HEK293 (cell line): ENCODE data around the gene NELL1.

Experiments
- CTCF ChIA-PET: fragments of 350-600 bp; formaldehyde crosslinking; extraction: SDS; loops from one replicate; lab custom pipeline; 2021; ENCODE audit warnings: antibody characterized with exemption; lab: Yijun Ruan, JAX
- POLR2A ChIA-PET: fragments of 300-600 bp; formaldehyde crosslinking; extraction: SDS; loops from one replicate; lab custom pipeline; 2020; ENCODE audit warnings: antibody characterized with exemption, inconsistent platforms; lab: Yijun Ruan, JAX
- H3K27ac ChIP-seq: fragments of 200-500 bp; sonication (Bioruptor generic); 2 replicates; pipeline ENCODE4 v1.5.1; 2014; ENCODE audit warnings: low read depth, low read length, control low read depth, inconsistent platforms; ENCODE audit errors: extremely low read depth
- H3K36me3 ChIP-seq, 2 experiments: fragments of 200-500 bp in 1 of 2; sonication (Bioruptor generic) in 1 of 2; 1 replicate in 1 of 2; 2 replicates in 1 of 2; pipeline ENCODE4 v1.5.1; 2014 to 2017; ENCODE audit warnings: inconsistent platforms in 2 of 2, low read length in 2 of 2; ENCODE audit not compliant: control insufficient read depth in 2 of 2, insufficient read depth in 1 of 2
- H3K4me1 ChIP-seq: fragments of 200-500 bp; sonication (Bioruptor generic); 2 replicates; pipeline ENCODE4 v1.5.1; 2014; ENCODE audit warnings: mild to moderate bottlenecking, low read length, inconsistent platforms; ENCODE audit not compliant: control insufficient read depth, insufficient read depth
- H3K4me3 ChIP-seq: 2 replicates; pipeline ENCODE4 v1.5.1; 2011; ENCODE audit warnings: low read depth, mild to moderate bottlenecking, control low read depth, low read length, moderate library complexity
- H3K9me3 ChIP-seq: fragments of 200-500 bp; sonication (Bioruptor generic); 2 replicates; pipeline ENCODE4 v1.5.1; 2014; ENCODE audit warnings: low read depth, low read length, inconsistent platforms; ENCODE audit not compliant: control insufficient read depth, insufficient read depth
- BCL11A ChIP-seq: fragments of 450-650 bp; formaldehyde crosslinking; IDR thresholded peaks from 2 replicates; pipeline ENCODE4 v1.5.1; 2016; ENCODE audit warnings: low read depth, missing biosample characterization, missing genetic modification characterization
- GLIS1 ChIP-seq: fragments of 450-650 bp; formaldehyde crosslinking; IDR thresholded peaks from 2 replicates; pipeline ENCODE4 v1.5.1; 2016; ENCODE audit warnings: missing biosample characterization, missing genetic modification characterization
- HOXA7 ChIP-seq: sonication (generic); formaldehyde crosslinking; IDR thresholded peaks from 2 replicates; pipeline ENCODE4 v1.8.1; 2022; ENCODE audit warnings: missing genetic modification reagents, borderline replicate concordance
- KLF1 ChIP-seq: fragments of 450-650 bp; formaldehyde crosslinking; IDR thresholded peaks from 2 replicates; pipeline ENCODE4 v1.5.1; 2016; ENCODE audit warnings: missing biosample characterization, missing genetic modification characterization
- KLF10 ChIP-seq: fragments of 450-650 bp; IDR thresholded peaks from 2 replicates; pipeline ENCODE4 v1.5.1; 2018; ENCODE audit warnings: missing biosample characterization, mild to moderate bottlenecking, missing genetic modification characterization
- SP2 ChIP-seq: fragments of 450-650 bp; formaldehyde crosslinking; IDR thresholded peaks from 2 replicates; pipeline ENCODE4 v1.5.1; 2016; ENCODE audit warnings: missing biosample characterization, missing genetic modification characterization
- ZBTB20 ChIP-seq: fragments of 450-650 bp; formaldehyde crosslinking; IDR thresholded peaks from 2 replicates; pipeline ENCODE4 v1.5.1; 2016; ENCODE audit warnings: missing biosample characterization, missing genetic modification characterization
- ZIC2 ChIP-seq: fragments of 450-650 bp; formaldehyde crosslinking; IDR thresholded peaks from 2 replicates; pipeline ENCODE4 v1.5.1; 2016; ENCODE audit warnings: missing biosample characterization, missing genetic modification characterization
- ZNF112 ChIP-seq: fragments of 450-650 bp; formaldehyde crosslinking; IDR thresholded peaks from 2 replicates; pipeline ENCODE4 v1.5.0; 2017; ENCODE audit warnings: missing biosample characterization, missing genetic modification characterization
- ZNF138 ChIP-seq: fragments of 450-650 bp; formaldehyde crosslinking; IDR thresholded peaks from 2 replicates; pipeline ENCODE4 v1.5.1; 2016; ENCODE audit warnings: missing biosample characterization, missing genetic modification characterization, borderline replicate concordance
- ZNF174 ChIP-seq: fragments of 450-650 bp; formaldehyde crosslinking; IDR thresholded peaks from 2 replicates; pipeline ENCODE4 v1.5.0; 2017; ENCODE audit warnings: missing biosample characterization, mild to moderate bottlenecking, missing genetic modification characterization
- ZNF175 ChIP-seq: fragments of 450-650 bp; formaldehyde crosslinking; IDR thresholded peaks from 2 replicates; pipeline ENCODE4 v1.5.1; 2016; ENCODE audit warnings: missing biosample characterization, missing genetic modification characterization
- ZNF423 ChIP-seq: fragments of 450-650 bp; formaldehyde crosslinking; IDR thresholded peaks from 2 replicates; pipeline ENCODE4 v1.5.1; 2016; ENCODE audit warnings: missing biosample characterization, missing genetic modification characterization
- ZNF558 ChIP-seq: fragments of 450-650 bp; formaldehyde crosslinking; IDR thresholded peaks from 2 replicates; pipeline ENCODE4 v1.5.1; 2016; ENCODE audit warnings: missing biosample characterization, missing genetic modification characterization
- ZNF624 ChIP-seq: fragments of 450-650 bp; formaldehyde crosslinking; IDR thresholded peaks from 2 replicates; pipeline ENCODE4 v1.5.1; 2017; ENCODE audit warnings: missing biosample characterization, missing genetic modification characterization
- ZNF707 ChIP-seq: fragments of 450-650 bp; formaldehyde crosslinking; IDR thresholded peaks from 2 replicates; pipeline ENCODE4 v1.5.1; 2016; ENCODE audit warnings: missing biosample characterization, missing genetic modification characterization
- ZNF76 ChIP-seq: fragments of 450-650 bp; formaldehyde crosslinking; IDR thresholded peaks from 2 replicates; pipeline ENCODE4; 2016; ENCODE audit warnings: low read depth, missing biosample characterization, missing genetic modification characterization, borderline replicate concordance
- ZSCAN23 ChIP-seq: fragments of 450-650 bp; formaldehyde crosslinking; IDR thresholded peaks from 2 replicates; pipeline ENCODE4 v1.5.1; 2016; ENCODE audit warnings: missing biosample characterization, missing genetic modification characterization
- TF ChIP-seq, protein P1 (sequence below): fragments of 450-650 bp; formaldehyde crosslinking; optimal IDR thresholded peaks from 2 replicates; pipeline ENCODE3; 2016; ENCODE audit warnings: missing biosample characterization, mild to moderate bottlenecking, missing genetic modification characterization
- TF ChIP-seq, protein P2 (sequence below): fragments of 450-650 bp; formaldehyde crosslinking; conservative IDR thresholded peaks from 2 replicates; pipeline ENCODE4 v1.5.1; 2016; ENCODE audit warnings: low read depth, missing biosample characterization, missing genetic modification characterization
- TF ChIP-seq, protein P3 (sequence below): fragments of 450-650 bp; formaldehyde crosslinking; IDR thresholded peaks from 2 replicates; pipeline ENCODE4 v1.5.1; 2017; ENCODE audit warnings: missing biosample characterization, missing genetic modification characterization
- TF ChIP-seq, protein P4 (sequence below): fragments of 450-650 bp; formaldehyde crosslinking; IDR thresholded peaks from 2 replicates; pipeline ENCODE4 v1.5.1; 2016; ENCODE audit warnings: missing biosample characterization, missing genetic modification characterization
- TF ChIP-seq, protein P5 (sequence below): fragments of 450-650 bp; formaldehyde crosslinking; IDR thresholded peaks from 2 replicates; pipeline ENCODE4 v1.5.1; 2016; ENCODE audit warnings: missing biosample characterization, missing genetic modification characterization

NELL1 gene

DNA sequence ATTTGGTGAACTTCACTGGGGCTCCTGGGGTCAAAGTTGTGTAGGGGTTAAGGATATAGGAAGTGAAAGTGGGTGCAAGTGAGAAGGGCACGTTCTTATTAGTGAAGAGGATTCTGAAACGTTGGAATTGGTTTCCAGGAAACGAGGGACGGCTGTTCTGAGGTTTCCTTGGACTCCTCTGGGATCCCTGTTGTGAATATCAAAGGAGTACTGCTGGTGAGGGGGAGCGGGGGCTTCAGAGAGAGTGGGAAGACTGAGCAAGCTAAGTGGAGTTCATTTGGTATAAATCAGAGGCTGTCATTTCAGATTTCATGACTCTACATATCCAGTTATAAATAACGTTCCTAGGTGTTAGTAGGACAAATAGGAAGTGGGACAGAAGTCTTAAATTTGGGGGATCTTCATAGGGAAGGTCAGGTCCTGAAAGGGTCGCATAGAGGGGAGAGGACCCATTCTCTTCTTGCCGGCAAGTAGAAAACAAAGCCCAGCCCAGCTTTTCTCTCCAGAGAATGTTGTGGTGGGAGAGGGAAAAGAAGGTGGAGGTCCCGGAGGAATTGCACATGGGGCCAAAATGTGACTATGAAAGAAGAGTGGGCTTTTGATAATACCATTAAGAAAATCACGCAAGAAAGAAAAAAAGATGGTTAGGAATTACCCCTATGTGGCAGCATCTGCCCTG lies 1.1 kb upstream of the NELL1 start:
- CTCF ChIA-PET, result interaction anchor here (1.4 kb wide), 1 partner anchor 11 kb away, joined by 4 read pairs; no protein-coding TSS in a partner anchor

DNA sequence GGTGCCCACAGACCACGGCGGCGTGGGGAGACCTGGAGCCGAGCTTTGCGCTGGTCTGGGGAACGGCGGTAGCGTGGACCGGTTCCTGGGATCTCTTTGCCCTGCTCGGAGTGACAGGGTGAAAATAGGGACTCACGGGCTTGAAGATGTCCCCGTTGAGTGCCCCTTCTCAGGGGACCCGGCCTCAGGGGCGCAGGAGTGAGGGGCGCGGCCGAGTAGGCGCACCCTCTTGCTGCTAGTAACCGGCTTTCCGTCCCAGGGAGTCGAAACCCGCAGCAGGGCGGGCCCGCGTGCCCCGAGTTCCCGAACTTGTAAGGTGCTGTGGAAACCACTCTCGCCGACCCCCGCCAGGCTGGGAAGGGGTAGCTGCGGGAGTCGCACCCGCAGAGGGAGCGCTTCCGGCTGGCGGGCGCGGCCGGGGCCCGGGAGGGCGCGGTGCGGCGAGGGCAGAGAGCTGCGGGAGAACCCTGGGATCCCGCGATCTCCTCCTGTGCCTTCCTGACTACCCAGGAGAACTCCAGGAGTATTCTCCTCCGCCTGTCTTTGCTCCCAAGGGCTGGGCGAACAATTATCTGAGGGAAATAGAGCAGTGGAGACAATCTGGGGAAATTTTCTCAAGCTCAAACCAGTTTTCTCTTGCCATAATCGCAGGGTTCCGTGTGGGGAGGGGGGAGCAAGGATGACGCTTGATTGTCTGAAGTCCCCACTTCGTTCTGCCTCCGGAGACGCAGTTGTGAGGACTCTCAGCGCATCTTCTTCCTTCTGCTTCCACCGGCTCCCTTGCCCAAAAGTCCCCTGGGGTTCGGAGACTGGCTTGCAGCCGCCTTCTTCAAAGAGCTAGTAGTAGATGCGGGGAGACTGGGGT lies 666 bp downstream of the NELL1 start:
- ChIA-PET CTCF (interaction anchor here (0.5 to 3.9 kb wide), 7 partner anchors 10 to 842 kb away, joined by 3 to 25 read pairs (median 3); no protein-coding TSS in a partner anchor), POLR2A (no interaction called here)
- H3K27ac ChIP-seq, result no peak overlapping the region
- H3K9me3 ChIP-seq, result no peaks in the 10 kb centered on the region
- H3K4me3 ChIP-seq, result peak overlapping the region; percentile 40
- no peaks in the 10 kb centered on the region; the same call in 1 of the 2 replicates for H3K4me1 ChIP-seq
- H3K36me3 ChIP-seq, result no peaks in the 10 kb centered on the region
- TF ChIP-seq ZNF76 (no peak), KLF1 (tag by site-specific recombination) (peak; percentile 28; the same call in 1 of the 2 replicates), ZSCAN23 (no peak), ZNF707 (tag by site-specific recombination) (no peak), ZNF423 (tag by site-specific recombination) (no peak), ZIC2 (tag by site-specific recombination) (peak; percentile 90), KLF10 (tag by site-specific recombination) (no peak), ZNF112 (tag by site-specific recombination) (no peak), ZNF558 (tag by site-specific recombination) (no peak), GLIS1 (tag by site-specific recombination) (peak; percentile 30; the same call in 1 of the 2 replicates), SP2 (no peak)
- TF ChIP-seq, protein P1, sequence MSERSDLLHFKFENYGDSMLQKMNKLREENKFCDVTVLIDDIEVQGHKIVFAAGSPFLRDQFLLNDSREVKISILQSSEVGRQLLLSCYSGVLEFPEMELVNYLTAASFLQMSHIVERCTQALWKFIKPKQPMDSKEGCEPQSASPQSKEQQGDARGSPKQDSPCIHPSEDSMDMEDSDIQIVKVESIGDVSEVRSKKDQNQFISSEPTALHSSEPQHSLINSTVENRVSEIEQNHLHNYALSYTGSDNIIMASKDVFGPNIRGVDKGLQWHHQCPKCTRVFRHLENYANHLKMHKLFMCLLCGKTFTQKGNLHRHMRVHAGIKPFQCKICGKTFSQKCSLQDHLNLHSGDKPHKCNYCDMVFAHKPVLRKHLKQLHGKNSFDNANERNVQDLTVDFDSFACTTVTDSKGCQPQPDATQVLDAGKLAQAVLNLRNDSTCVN, result peak; percentile 58
- TF ChIP-seq, protein P2, sequence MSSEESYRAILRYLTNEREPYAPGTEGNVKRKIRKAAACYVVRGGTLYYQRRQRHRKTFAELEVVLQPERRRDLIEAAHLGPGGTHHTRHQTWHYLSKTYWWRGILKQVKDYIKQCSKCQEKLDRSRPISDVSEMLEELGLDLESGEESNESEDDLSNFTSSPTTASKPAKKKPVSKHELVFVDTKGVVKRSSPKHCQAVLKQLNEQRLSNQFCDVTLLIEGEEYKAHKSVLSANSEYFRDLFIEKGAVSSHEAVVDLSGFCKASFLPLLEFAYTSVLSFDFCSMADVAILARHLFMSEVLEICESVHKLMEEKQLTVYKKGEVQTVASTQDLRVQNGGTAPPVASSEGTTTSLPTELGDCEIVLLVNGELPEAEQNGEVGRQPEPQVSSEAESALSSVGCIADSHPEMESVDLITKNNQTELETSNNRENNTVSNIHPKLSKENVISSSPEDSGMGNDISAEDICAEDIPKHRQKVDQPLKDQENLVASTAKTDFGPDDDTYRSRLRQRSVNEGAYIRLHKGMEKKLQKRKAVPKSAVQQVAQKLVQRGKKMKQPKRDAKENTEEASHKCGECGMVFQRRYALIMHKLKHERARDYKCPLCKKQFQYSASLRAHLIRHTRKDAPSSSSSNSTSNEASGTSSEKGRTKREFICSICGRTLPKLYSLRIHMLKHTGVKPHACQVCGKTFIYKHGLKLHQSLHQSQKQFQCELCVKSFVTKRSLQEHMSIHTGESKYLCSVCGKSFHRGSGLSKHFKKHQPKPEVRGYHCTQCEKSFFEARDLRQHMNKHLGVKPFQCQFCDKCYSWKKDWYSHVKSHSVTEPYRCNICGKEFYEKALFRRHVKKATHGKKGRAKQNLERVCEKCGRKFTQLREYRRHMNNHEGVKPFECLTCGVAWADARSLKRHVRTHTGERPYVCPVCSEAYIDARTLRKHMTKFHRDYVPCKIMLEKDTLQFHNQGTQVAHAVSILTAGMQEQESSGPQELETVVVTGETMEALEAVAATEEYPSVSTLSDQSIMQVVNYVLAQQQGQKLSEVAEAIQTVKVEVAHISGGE (tag by site-specific recombination), result 0 out of 2 replicates have a peak, but pooled peaks have one; percentile 5
- TF ChIP-seq, protein P3, sequence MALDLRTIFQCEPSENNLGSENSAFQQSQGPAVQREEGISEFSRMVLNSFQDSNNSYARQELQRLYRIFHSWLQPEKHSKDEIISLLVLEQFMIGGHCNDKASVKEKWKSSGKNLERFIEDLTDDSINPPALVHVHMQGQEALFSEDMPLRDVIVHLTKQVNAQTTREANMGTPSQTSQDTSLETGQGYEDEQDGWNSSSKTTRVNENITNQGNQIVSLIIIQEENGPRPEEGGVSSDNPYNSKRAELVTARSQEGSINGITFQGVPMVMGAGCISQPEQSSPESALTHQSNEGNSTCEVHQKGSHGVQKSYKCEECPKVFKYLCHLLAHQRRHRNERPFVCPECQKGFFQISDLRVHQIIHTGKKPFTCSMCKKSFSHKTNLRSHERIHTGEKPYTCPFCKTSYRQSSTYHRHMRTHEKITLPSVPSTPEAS (tag by site-specific recombination), result no peak

More for the DNA sequence above, 1.1 kb upstream of the NELL1 start:
- POLR2A ChIA-PET, result no interaction called here
- TF ChIP-seq ZNF624 (tag by site-specific recombination) (no peak), ZNF138 (no peak), HOXA7 (CRISPR knock-in tag) (no peak), ZNF174 (no peak), BCL11A (tag by site-specific recombination) (no peak), ZNF175 (tag by site-specific recombination) (no peak), ZBTB20 (no peak)
- TF ChIP-seq, protein P4, sequence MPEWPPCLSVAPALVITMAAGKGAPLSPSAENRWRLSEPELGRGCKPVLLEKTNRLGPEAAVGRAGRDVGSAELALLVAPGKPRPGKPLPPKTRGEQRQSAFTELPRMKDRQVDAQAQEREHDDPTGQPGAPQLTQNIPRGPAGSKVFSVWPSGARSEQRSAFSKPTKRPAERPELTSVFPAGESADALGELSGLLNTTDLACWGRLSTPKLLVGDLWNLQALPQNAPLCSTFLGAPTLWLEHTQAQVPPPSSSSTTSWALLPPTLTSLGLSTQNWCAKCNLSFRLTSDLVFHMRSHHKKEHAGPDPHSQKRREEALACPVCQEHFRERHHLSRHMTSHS (tag by site-specific recombination), result no peak
- TF ChIP-seq, protein P5, sequence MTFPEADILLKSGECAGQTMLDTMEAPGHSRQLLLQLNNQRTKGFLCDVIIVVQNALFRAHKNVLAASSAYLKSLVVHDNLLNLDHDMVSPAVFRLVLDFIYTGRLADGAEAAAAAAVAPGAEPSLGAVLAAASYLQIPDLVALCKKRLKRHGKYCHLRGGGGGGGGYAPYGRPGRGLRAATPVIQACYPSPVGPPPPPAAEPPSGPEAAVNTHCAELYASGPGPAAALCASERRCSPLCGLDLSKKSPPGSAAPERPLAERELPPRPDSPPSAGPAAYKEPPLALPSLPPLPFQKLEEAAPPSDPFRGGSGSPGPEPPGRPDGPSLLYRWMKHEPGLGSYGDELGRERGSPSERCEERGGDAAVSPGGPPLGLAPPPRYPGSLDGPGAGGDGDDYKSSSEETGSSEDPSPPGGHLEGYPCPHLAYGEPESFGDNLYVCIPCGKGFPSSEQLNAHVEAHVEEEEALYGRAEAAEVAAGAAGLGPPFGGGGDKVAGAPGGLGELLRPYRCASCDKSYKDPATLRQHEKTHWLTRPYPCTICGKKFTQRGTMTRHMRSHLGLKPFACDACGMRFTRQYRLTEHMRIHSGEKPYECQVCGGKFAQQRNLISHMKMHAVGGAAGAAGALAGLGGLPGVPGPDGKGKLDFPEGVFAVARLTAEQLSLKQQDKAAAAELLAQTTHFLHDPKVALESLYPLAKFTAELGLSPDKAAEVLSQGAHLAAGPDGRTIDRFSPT (tag by site-specific recombination), result no peak
- no peaks in the 10 kb centered on the region for H3K9me3 ChIP-seq
- no peaks in the 10 kb centered on the region; the same call in 1 of the 2 replicates for H3K4me1 ChIP-seq
- no peak overlapping the region for H3K4me3 ChIP-seq
- H3K27ac ChIP-seq, result no peak overlapping the region
- no peaks in the 10 kb centered on the region for H3K36me3 ChIP-seq
